MG63 (cell line): ENCODE results near the gene TAF4. TPM values are rescaled to one million over a fixed set of nuclear protein-coding genes. Genes with fewer than 3 reads are reported as not detected.
"Not testable (repeated sequence)": the region's sequence is repeated elsewhere in the genome, so short reads cannot be mapped to it uniquely, and the experiment has no call there.

ENCODE experiments used
- DNase-seq: peaks from one replicate; pipeline ENCODE4 v3.0.0-alpha.2; 2020
- H3K27me3 ChIP-seq: fragments of 250-450 bp; sonication (Bioruptor Pico); 2 replicates; pipeline ENCODE4 v1.5.1; 2020; ENCODE audit warnings: mild to moderate bottlenecking, moderate library complexity
- H3K36me3 ChIP-seq: fragments of 250-450 bp; sonication (Bioruptor Pico); 2 replicates; pipeline ENCODE4 v1.5.1; 2020; ENCODE audit warnings: mild to moderate bottlenecking, moderate library complexity
- H3K4me3 ChIP-seq: fragments of 250-450 bp; sonication (Bioruptor Pico); 2 replicates; pipeline ENCODE4 v1.5.1; 2020; ENCODE audit warnings: mild to moderate bottlenecking, moderate library complexity
- H3K9me3 ChIP-seq: fragments of 250-450 bp; sonication (Bioruptor Pico); 2 replicates; pipeline ENCODE4 v1.5.1; 2020; ENCODE audit warnings: mild to moderate bottlenecking, moderate library complexity
- total RNA-seq: library from RNA; depleted of rRNA; stranded (reverse); fragments of >200 nt; shearing (Covaris generic); gene quantifications from 2 replicates; pipeline ENCODE4 v1.2.3, GENCODE V29; 2014; ENCODE audit warnings: low replicate concordance

Gene TAF4
- total RNA-seq, 1 experiment from 2014 or later: 3.6 TPM

- H3K9me3 ChIP-seq, H3K36me3 ChIP-seq, H3K4me3 ChIP-seq, DNase-seq, H3K27me3 ChIP-seq: not testable (repeated sequence)
Observed at GRCh38 chr20:61948056-61948455, 117.6 kb downstream of the TAF4 start.

GRCh38 chr20:61945495-61945894, 120.2 kb downstream of the TAF4 start:
- not testable (repeated sequence) for H3K4me3 ChIP-seq, H3K9me3 ChIP-seq, H3K27me3 ChIP-seq, DNase-seq, H3K36me3 ChIP-seq

- not testable (repeated sequence) for H3K4me3 ChIP-seq, H3K36me3 ChIP-seq, H3K9me3 ChIP-seq, H3K27me3 ChIP-seq, DNase-seq
Observed at GRCh38 chr20:61944967-61945366, 120.7 kb downstream of the TAF4 start.

- Histone ChIP-seq H3K9me3 (no peaks in the 10 kb centered on the region), H3K36me3 (no peaks in the 10 kb centered on the region), H3K4me3 (no peak overlapping the region), H3K27me3 (no peaks in the 10 kb centered on the region)
- DNase-seq: no peak
Observed at GRCh38 chr20:61942526-61942925, 123.2 kb downstream of the TAF4 start.

GRCh38 chr20:61941721-61942405, 123.8 kb downstream of the TAF4 start:
- DNase-seq: no peak
- Histone ChIP-seq H3K4me3 (no peak overlapping the region), H3K36me3 (no peaks in the 10 kb centered on the region), H3K9me3 (no peaks in the 10 kb centered on the region), H3K27me3 (no peaks in the 10 kb centered on the region)

- no peaks in the 10 kb centered on the region for H3K9me3 ChIP-seq
- no peaks in the 10 kb centered on the region for H3K36me3 ChIP-seq
- DNase-seq: no peak
- H3K4me3 ChIP-seq: no peak overlapping the region
- no peaks in the 10 kb centered on the region for H3K27me3 ChIP-seq
Observed at GRCh38 chr20:61940976-61941720, 124.5 kb downstream of the TAF4 start.

- Histone ChIP-seq H3K36me3 (no peaks in the 10 kb centered on the region), H3K27me3 (no peaks in the 10 kb centered on the region), H3K4me3 (no peak overlapping the region), H3K9me3 (no peaks in the 10 kb centered on the region)
- DNase-seq: no peak
Observed at GRCh38 chr20:61940491-61940890, 125.2 kb downstream of the TAF4 start.

GRCh38 chr20:61939691-61940360, 125.9 kb downstream of the TAF4 start:
- no peaks in the 10 kb centered on the region for H3K36me3 ChIP-seq
- H3K4me3 ChIP-seq: no peak overlapping the region
- DNase-seq: no peak
- no peaks in the 10 kb centered on the region for H3K27me3 ChIP-seq
- H3K9me3 ChIP-seq: no peaks in the 10 kb centered on the region

GRCh38 chr20:61938839-61939690, 126.6 kb downstream of the TAF4 start:
- no peaks in the 10 kb centered on the region for H3K27me3 ChIP-seq
- no peak for DNase-seq
- no peaks in the 10 kb centered on the region for H3K9me3 ChIP-seq
- no peaks in the 10 kb centered on the region for H3K36me3 ChIP-seq
- H3K4me3 ChIP-seq: no peak overlapping the region

- H3K4me3 ChIP-seq: no peak overlapping the region
- no peak for DNase-seq
- H3K36me3 ChIP-seq: no peaks in the 10 kb centered on the region
- no peaks in the 10 kb centered on the region for H3K9me3 ChIP-seq
- no peaks in the 10 kb centered on the region for H3K27me3 ChIP-seq
Observed at GRCh38 chr20:61937963-61938838, 127.5 kb downstream of the TAF4 start.

GRCh38 chr20:61937146-61937962, 128.3 kb downstream of the TAF4 start:
- Histone ChIP-seq H3K9me3 (no peaks in the 10 kb centered on the region), H3K27me3 (no peaks in the 10 kb centered on the region), H3K4me3 (no peak overlapping the region), H3K36me3 (no peaks in the 10 kb centered on the region)
- DNase-seq: no peak

- DNase-seq: no peak
- no peak overlapping the region for H3K4me3 ChIP-seq
- H3K36me3 ChIP-seq: no peaks in the 10 kb centered on the region
- H3K27me3 ChIP-seq: no peaks in the 10 kb centered on the region
- no peaks in the 10 kb centered on the region for H3K9me3 ChIP-seq
Observed at GRCh38 chr20:61936701-61937131, 129.0 kb downstream of the TAF4 start.

- H3K9me3 ChIP-seq: no peaks in the 10 kb centered on the region
- no peaks in the 10 kb centered on the region for H3K36me3 ChIP-seq
- H3K4me3 ChIP-seq: no peak overlapping the region
- DNase-seq: no peak
- no peaks in the 10 kb centered on the region for H3K27me3 ChIP-seq
Observed at GRCh38 chr20:61935926-61936700, 129.6 kb downstream of the TAF4 start.

GRCh38 chr20:61934716-61935530, 130.8 kb downstream of the TAF4 start:
- H3K4me3 ChIP-seq: no peak overlapping the region
- DNase-seq: no peak
- no peaks in the 10 kb centered on the region for H3K36me3 ChIP-seq
- no peaks in the 10 kb centered on the region for H3K27me3 ChIP-seq
- H3K9me3 ChIP-seq: no peaks in the 10 kb centered on the region
